Activated naive CD8-positive, alpha-beta T cell treated with anti-CD3 and anti-CD28 coated beads for 36 hours (primary cell): ENCODE measurements around the gene ATP6V1A. TPM values are rescaled to one million over a fixed set of nuclear protein-coding genes. Genes with fewer than 3 reads are reported as not detected.
A peak's percentile ranks its signal among the peaks of the same experiment; 100 is the strongest.

Experiments used
- DNase-seq: peaks from one replicate; pipeline ENCODE4 v3.0.0; 2021
- H3K27ac Mint-ChIP-seq: one replicate; pipeline ENCODE4 v1.8.0; 2022; ENCODE audit warnings: mild to moderate bottlenecking, moderate library complexity, mixed read lengths
- H3K27me3 Mint-ChIP-seq: one replicate; pipeline ENCODE4 v1.8.0; 2022; ENCODE audit warnings: mild to moderate bottlenecking, mixed read lengths
- H3K36me3 Mint-ChIP-seq: one replicate; pipeline ENCODE4 v1.8.0; 2021; ENCODE audit warnings: mild to moderate bottlenecking, mixed read lengths
- H3K4me1 Mint-ChIP-seq: one replicate; pipeline ENCODE4 v1.8.0; 2021; ENCODE audit warnings: mixed read lengths
- H3K4me3 Mint-ChIP-seq: one replicate; pipeline ENCODE4 v1.8.0; 2022; ENCODE audit warnings: mild to moderate bottlenecking, moderate library complexity, mixed read lengths
- H3K9me3 Mint-ChIP-seq: one replicate; pipeline ENCODE4 v1.8.0; 2022; ENCODE audit warnings: mixed read lengths
- total RNA-seq, 2 experiments: library from RNA; stranded (reverse); gene quantifications; one replicate each; pipeline ENCODE4 v1.2.3, GENCODE V29; 2021

ATP6V1A gene
- 10 to 100 TPM; 50.1 to 57.1 TPM for total RNA-seq

DNA sequence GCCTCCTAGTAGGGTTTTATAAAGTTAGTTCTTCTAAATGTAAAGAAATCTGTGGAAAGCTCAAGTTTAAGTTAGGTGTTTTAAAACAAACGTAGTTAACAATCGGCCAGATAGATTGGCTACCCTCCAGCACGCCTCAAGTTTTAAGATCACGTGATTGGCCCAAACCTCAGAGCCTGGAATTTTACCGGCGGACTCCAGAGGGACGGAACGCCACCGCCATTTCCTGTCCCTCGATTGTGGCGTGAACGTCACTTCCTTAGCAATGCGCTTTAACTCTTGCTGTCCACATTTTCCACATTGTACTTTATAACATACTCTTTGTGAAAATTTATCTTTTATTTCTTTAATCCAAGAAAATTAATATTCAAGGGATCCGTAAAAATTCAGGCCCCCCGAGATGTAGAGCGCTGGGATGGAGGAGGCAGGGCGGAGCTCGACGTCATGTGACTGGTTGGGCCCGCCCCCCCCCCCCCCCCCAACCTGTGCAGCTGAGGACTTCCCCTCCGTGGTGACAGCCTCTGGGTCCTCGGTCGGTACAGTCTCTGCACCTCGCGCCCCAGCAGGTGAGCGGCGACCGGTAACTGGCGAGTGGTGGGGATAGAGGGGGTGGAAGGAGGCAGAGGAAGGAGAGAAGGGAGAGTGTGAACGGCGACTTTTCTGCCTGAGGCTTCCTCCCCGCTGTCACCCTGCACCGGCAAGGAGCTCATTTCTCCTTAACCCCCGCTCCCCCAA lies at the start of gene ATP6V1A:
TSS of gene ATP6V1A (plus strand) at position 488 of the 735 bp plus-strand sequence. CDS start 31,719 bp downstream, outside the sequence.
- Mint-ChIP-seq H3K27me3 (peaks cover 4% of the 10 kb centered on the region), H3K4me3 (peak within 1 kb of the TSS; percentile 88), H3K36me3 (peaks cover 22% of the 10 kb centered on the region), H3K9me3 (no peaks in the 10 kb centered on the region), H3K4me1 (peaks cover 59% of the 10 kb centered on the region), H3K27ac (peak within 1 kb of the TSS; percentile 100)
- peak; percentile 84 for DNase-seq

DNA sequence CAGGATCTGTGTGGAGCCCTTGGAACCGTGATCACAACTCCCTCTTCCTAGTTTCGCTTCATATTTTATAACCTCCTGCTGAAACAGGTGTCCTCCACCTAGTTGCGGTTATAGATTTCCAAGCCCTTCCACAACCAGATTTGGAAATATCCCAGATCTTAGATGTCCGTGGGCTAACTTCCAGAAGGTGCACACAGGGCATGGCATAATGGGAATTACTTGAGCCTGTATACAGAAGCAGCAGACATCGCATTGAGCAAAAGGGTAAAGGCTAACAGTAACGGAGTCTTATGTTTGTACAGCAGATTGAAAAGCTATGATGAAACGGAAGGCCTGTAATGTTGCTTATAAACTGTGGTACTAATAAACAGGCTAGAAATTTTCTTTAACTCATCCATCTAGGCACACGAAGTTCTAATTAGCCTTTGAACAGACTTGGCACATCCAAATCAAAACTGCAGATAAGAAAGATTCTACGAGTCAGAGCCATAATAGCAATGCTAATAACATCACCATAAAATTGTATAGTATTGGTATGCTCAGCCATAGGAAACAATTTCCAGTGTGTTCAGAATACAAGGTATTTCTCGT lies 49.2 kb upstream of the ATP6V1A start:
- peaks cover 2% of the 10 kb centered on the region for H3K36me3 Mint-ChIP-seq
- H3K27me3 Mint-ChIP-seq: no peaks in the 10 kb centered on the region
- H3K4me1 Mint-ChIP-seq: peaks cover 29% of the 10 kb centered on the region
- H3K9me3 Mint-ChIP-seq: no peaks in the 10 kb centered on the region
- no peak for DNase-seq
- H3K27ac Mint-ChIP-seq: no peak overlapping the region
- H3K4me3 Mint-ChIP-seq: no peak overlapping the region

DNA sequence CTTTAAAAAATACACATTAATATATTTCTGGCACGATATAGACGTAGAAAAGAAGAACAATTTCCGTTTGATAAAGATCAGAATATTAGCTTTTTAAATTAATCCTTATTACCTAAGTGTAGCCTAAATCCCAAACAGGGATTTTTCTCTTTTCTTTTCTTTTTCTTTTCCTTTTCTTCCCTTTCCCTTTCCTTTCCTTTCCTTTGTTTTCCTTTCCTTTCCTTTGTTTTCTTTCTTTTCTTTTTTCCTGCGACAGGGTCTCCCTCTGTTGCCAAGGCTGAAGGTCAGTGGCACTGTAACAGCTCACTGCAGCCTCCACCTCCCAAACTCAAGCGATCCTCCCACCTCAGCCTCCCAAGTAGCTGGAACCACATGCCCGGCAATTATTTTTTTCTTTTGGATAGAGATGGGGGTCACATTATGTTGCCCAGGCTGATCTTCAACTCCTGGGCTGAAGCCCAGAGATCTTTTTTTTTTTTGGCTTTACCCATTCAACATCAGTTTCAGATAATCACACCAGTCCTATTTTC lies 48.6 kb upstream of the ATP6V1A start:
- Mint-ChIP-seq H3K27ac (peak overlapping the region; percentile 66), H3K4me3 (no peak overlapping the region)
- no peak for DNase-seq

DNA sequence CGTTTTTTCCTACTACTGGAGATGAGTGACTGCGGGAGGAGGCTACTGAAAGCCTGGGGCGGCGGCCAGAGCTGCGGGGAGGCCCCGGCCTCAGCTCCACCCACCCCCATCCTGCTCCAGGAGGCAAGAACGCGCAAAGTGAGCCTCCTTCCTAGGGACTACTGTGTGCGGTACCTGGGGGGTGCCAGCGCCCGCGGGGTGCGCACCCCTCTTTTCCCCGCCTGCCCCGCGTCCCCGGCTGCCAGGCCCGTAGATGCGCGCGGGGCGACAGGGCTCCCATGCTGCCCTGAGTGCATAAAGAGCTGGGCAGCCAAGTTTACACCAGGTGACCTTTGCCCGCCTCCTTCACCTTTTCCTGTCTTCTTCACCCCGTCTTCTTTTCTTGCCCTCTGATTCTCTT lies 47.9 kb upstream of the ATP6V1A start:
- DNase-seq: peak; percentile 17
- no peaks in the 10 kb centered on the region for H3K27me3 Mint-ChIP-seq
- peak overlapping the region; percentile 69 for H3K27ac Mint-ChIP-seq
- H3K9me3 Mint-ChIP-seq: no peaks in the 10 kb centered on the region
- peaks cover 21% of the 10 kb centered on the region for H3K4me1 Mint-ChIP-seq
- H3K4me3 Mint-ChIP-seq: peak overlapping the region; percentile 75
- H3K36me3 Mint-ChIP-seq: no peaks in the 10 kb centered on the region

More for the DNA sequence above, 48.6 kb upstream of the ATP6V1A start:
- Mint-ChIP-seq H3K9me3 (no peaks in the 10 kb centered on the region), H3K4me1 (peaks cover 27% of the 10 kb centered on the region), H3K36me3 (peaks cover 2% of the 10 kb centered on the region), H3K27me3 (no peaks in the 10 kb centered on the region)

DNA sequence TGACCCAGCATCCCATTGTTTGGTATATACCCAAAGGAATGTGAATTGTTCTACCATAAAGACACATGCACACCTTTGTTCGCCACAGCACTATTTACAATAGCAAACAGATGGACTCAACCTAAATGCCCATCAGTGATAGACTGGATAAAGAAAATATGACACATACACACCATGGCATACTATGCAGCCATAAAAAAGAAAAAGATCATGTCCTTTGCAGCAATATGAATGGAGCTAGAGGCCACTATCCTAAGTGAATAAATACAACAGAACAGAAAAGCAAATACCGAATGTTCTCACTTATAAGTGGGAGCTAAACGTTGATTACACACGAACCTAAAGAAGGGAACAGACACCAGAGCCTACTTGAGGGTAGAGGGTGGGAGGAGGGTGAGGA lies 39.0 kb upstream of the ATP6V1A start:
- no peak for DNase-seq
- Mint-ChIP-seq H3K36me3 (no peaks in the 10 kb centered on the region), H3K9me3 (no peaks in the 10 kb centered on the region), H3K27me3 (peaks cover 27% of the 10 kb centered on the region), H3K27ac (no peak overlapping the region), H3K4me3 (no peak overlapping the region), H3K4me1 (peaks cover 5% of the 10 kb centered on the region)

DNA sequence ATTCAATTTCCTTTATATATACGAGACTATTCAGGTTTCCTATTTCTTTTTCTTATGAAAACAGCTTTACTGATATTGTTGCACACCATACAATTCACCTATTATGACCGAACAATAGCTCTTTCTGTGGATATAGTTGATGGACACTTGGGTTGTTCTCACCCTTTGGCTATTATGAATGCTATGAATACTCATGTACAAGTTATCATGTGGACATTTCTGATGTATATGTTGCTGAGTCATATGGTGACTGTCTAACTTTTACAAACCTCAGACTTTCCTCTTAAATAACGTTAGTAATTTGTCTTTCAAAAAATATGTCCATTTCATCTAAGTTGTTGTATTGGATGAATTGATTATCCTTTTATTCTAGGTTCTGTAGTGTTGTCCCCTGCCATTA lies 34.7 kb upstream of the ATP6V1A start:
- H3K36me3 Mint-ChIP-seq: peaks cover 5% of the 10 kb centered on the region
- peak overlapping the region; percentile 10 for H3K27ac Mint-ChIP-seq
- peaks cover 23% of the 10 kb centered on the region for H3K27me3 Mint-ChIP-seq
- H3K9me3 Mint-ChIP-seq: no peaks in the 10 kb centered on the region
- peaks cover 5% of the 10 kb centered on the region for H3K4me1 Mint-ChIP-seq
- no peak overlapping the region for H3K4me3 Mint-ChIP-seq
- DNase-seq: no peak

DNA sequence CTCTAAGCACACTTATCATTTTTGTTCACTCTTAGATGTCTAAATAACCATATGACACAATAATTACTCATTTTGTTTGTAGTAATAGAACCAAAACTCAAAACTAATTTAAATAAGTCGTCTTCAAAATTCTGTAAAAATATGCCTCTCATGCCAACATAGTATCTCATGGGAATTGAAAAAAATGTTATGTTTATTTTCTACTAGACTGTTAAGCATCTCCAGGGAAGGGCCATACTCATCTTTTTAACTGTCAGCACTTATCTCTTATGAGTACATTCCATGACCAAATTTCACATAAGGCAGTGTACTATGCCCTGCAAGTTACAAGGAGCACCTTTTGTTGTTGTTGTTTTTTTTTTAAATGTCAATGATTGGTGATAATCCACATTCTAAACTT lies 32.1 kb upstream of the ATP6V1A start:
- Mint-ChIP-seq H3K27me3 (peaks cover 8% of the 10 kb centered on the region), H3K9me3 (no peaks in the 10 kb centered on the region), H3K36me3 (peaks cover 20% of the 10 kb centered on the region), H3K27ac (no peak overlapping the region), H3K4me3 (no peak overlapping the region), H3K4me1 (peaks cover 18% of the 10 kb centered on the region)
- DNase-seq: no peak

DNA sequence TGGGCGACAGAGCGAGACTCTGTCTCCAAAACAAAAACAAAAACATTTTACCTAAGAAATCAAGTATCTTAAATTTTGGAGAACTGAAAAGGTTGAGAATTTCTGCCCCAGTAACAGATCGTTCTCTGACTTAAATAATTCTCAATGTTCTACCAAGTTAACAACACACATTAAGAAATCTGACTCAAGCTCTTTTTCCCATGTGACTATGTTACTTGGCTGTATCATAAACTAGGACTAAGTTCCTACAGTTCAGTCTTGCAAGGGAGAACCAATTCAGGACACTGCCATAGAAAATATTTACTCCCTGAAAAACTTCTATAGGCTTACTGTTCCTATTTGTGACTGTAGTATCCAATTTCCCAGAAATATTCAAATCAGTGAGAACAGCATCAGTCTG lies 29.5 kb upstream of the ATP6V1A start:
- Mint-ChIP-seq H3K9me3 (no peaks in the 10 kb centered on the region), H3K27ac (peak overlapping the region; percentile 80), H3K4me3 (no peak overlapping the region), H3K4me1 (peaks cover 16% of the 10 kb centered on the region), H3K27me3 (peaks cover under 1% of the 10 kb centered on the region), H3K36me3 (peaks cover 31% of the 10 kb centered on the region)
- no peak for DNase-seq

DNA sequence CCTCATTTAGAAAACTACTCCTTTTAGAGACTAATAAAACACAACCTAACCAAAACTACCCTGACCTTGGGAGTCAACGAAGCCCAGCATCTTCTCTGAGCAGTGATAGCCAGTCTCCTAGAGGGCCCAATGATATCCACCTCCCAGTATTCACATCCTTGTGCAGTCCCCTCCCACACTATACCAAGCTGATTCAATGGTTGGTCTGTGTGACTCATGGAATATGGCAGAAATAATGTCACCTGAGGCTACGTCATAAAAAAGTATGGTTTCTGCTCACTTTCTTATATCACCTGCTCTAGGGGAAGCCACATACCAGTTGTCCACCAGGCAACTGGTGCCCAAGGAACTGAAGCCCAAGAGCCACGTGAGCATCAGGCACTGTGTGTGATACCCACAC lies 29.0 kb upstream of the ATP6V1A start:
- Mint-ChIP-seq H3K4me1 (peaks cover 13% of the 10 kb centered on the region), H3K27me3 (no peaks in the 10 kb centered on the region), H3K36me3 (peaks cover 31% of the 10 kb centered on the region), H3K27ac (peak overlapping the region; percentile 80), H3K4me3 (no peak overlapping the region), H3K9me3 (no peaks in the 10 kb centered on the region)
- no peak for DNase-seq

DNA sequence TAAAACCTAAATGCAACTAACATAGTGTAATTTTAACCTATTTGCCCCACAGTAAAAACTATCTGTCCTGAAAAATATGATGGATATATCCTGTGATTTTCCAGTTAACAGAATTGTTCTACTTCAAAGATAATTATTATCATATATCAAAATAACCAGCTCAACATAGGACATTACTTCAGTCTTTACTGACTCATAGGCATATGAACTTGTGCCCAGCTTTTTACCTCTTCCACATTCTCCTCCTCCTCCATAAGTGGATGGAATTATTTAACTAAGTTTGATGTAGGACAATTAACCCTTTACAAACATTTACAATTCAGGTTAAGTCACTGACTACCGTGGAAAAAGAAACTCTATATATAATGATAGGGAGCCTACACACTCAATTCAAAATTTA lies 27.5 kb upstream of the ATP6V1A start:
- peaks cover 15% of the 10 kb centered on the region for H3K4me1 Mint-ChIP-seq

DNA sequence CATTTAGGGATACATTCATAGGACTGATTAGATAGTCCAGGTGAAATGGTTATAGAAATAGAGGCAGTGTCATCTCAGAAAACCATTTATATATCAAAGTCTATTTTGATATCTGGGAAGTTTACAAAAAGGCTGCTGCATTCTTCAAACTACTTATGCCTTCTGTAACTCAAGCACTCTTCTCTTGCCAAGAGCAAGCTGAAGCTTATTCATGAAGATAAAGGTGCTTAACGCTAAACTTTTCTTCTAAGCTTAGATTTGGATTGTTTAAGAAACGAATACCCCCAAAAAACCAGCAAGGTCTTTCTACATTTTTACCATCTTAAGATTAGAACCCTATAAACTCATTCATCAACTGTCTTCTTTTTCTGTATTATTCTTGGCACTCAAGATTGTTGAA lies 27.1 kb upstream of the ATP6V1A start:
- Mint-ChIP-seq H3K4me3 (no peak overlapping the region), H3K27me3 (no peaks in the 10 kb centered on the region), H3K36me3 (peaks cover 35% of the 10 kb centered on the region), H3K9me3 (no peaks in the 10 kb centered on the region), H3K4me1 (peaks cover 17% of the 10 kb centered on the region), H3K27ac (no peak overlapping the region)
- DNase-seq: no peak

More for the DNA sequence above, 27.5 kb upstream of the ATP6V1A start:
- Mint-ChIP-seq H3K9me3 (no peaks in the 10 kb centered on the region), H3K27ac (no peak overlapping the region), H3K27me3 (no peaks in the 10 kb centered on the region), H3K4me3 (no peak overlapping the region), H3K36me3 (peaks cover 33% of the 10 kb centered on the region)
- DNase-seq: no peak

DNA sequence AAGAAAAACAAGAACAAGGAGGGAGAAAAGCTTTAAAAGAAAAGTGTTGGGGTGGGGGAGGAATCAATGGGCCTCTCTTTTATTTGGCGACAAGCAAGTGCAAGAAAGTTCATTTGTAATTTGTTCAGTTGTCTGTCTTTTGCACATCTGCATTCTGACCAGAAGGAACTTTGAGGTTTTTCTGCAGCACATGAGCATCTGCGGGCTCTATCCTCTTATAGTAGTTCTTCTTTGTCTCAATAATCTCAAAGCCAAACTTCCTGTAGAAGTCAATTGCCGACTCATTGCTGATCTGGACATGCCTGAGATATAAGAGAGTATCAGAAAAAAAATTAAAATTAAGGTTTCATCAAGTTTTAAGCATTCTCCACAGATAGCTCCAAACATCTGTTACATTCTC lies 25.2 kb upstream of the ATP6V1A start:
- Mint-ChIP-seq H3K27me3 (no peaks in the 10 kb centered on the region), H3K9me3 (no peaks in the 10 kb centered on the region), H3K36me3 (peaks cover 31% of the 10 kb centered on the region), H3K4me3 (no peak overlapping the region), H3K4me1 (peaks cover 20% of the 10 kb centered on the region), H3K27ac (no peak overlapping the region)
- DNase-seq: no peak

DNA sequence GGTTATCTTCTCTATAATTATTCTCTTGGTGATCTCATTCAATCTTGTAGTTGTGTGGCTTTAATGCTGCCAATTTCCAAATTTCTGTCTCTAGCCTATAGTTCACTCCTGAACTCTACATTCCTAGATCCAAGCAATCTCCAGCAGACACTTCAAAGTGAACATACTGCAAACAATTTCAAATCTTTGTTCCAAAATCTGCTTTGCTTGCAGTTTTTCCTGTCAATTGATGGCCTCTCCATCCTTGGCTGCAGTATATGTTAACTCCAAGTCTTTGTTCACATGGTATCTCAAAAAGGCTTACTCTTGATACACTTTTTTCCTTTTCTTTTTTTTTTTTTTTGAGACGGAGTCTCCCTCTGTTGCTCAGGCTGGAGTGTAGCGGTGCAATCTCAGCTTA lies 18.2 kb upstream of the ATP6V1A start:
- no peaks in the 10 kb centered on the region for H3K9me3 Mint-ChIP-seq
- no peaks in the 10 kb centered on the region for H3K27me3 Mint-ChIP-seq
- peaks cover 30% of the 10 kb centered on the region for H3K4me1 Mint-ChIP-seq
- DNase-seq: no peak
- H3K36me3 Mint-ChIP-seq: peaks cover 22% of the 10 kb centered on the region
- no peak overlapping the region for H3K27ac Mint-ChIP-seq
- no peak overlapping the region for H3K4me3 Mint-ChIP-seq

DNA sequence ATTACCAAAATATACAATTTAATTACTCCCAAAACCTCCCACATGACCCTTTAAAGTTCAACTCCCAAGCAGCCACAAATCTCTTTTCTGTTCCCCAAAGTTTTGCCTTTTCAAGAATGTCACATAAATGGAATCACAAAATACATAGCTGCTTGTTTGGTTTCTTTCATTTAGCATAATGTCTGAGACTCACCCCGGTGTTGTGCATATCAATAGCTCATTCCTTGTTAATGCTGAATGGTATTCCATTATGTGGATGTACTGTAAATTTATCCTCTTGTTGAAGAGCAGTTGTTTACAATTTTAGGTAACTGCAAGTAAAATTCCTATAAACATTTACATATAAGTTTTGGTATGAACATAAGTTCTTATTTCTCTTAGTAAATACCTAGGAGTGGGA lies 16.3 kb upstream of the ATP6V1A start:
- H3K36me3 Mint-ChIP-seq: peaks cover 24% of the 10 kb centered on the region
- no peak overlapping the region for H3K4me3 Mint-ChIP-seq
- H3K27me3 Mint-ChIP-seq: no peaks in the 10 kb centered on the region
- DNase-seq: no peak
- H3K27ac Mint-ChIP-seq: no peak overlapping the region
- no peaks in the 10 kb centered on the region for H3K9me3 Mint-ChIP-seq
- peaks cover 32% of the 10 kb centered on the region for H3K4me1 Mint-ChIP-seq

DNA sequence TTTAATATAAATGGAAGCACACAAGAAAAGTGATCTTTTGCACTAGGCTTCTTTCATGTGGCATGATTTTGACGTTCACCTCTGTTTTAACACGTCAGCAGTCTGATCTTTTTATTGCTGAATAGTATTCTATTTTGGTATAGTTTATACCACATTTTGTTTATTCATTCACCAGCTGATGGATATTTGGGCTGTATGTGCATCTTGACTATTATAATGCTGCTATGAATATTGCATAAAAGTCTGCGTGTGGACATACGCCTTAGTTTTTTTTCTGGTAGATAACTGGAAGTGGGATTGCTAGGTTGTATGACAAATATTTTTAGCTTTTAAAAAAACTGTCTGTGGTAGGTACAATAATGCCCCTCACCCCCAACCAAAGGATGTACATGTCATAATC lies 15.1 kb upstream of the ATP6V1A start:
- H3K27me3 Mint-ChIP-seq: no peaks in the 10 kb centered on the region
- H3K36me3 Mint-ChIP-seq: peaks cover 28% of the 10 kb centered on the region
- no peak overlapping the region for H3K27ac Mint-ChIP-seq
- H3K4me3 Mint-ChIP-seq: no peak overlapping the region
- DNase-seq: no peak
- H3K9me3 Mint-ChIP-seq: no peaks in the 10 kb centered on the region
- H3K4me1 Mint-ChIP-seq: peaks cover 32% of the 10 kb centered on the region
